HL-60 (cell line): Measurements from ENCODE around the gene APOC4.

Experiments used
- CTCF ChIP-seq: IDR thresholded peaks from one replicate; pipeline ENCODE4 v1.5.1; 2011; ENCODE audit warnings: low read length, control low read depth, inconsistent platforms; ENCODE audit not compliant: insufficient read depth
- GABPA ChIP-seq: IDR thresholded peaks from 2 replicates; pipeline ENCODE4 v1.6.1; 2012; ENCODE audit warnings: low read depth
- REST ChIP-seq: IDR thresholded peaks from 2 replicates; pipeline ENCODE4 v1.6.1; 2012; ENCODE audit warnings: low read depth; ENCODE audit not compliant: insufficient replicate concordance

- no peak for TF ChIP-seq CTCF
- TF ChIP-seq GABPA = no peak
- TF ChIP-seq REST = no peak
These were observed 48.4 kb downstream of the APOC4 start for GRCh38 chr19:44990459-44990858.
